ENCODE data around the gene POM121. TPM values are rescaled to one million over a fixed set of nuclear protein-coding genes. Genes with fewer than 3 reads are reported as not detected.
"Not testable (repeated sequence)": the region's sequence is repeated elsewhere in the genome, so short reads cannot be mapped to it uniquely, and the experiment has no call there.

POM121 gene
- polyA plus RNA-seq, 1 of the 3 experiments (the other 2 are of a cell fraction), result 14.0 TPM

DNA sequence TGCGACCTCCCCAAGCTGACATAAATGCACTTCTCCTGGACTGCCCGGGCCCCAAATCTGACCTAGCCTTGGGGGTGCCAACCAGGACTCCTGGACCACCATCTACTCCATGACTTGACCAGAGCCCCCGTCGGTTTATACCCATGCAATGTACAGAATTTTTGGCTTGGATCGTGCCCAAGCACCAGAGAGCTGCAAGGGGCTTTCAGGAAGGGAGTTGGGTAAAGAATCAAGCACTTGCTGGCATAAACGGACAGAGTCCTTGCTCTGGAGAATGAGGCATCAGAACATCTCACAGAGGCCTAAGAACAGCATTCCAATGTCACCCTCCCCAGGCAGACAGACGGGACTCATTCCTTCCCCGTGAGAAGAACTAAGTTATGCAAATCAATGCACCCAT is 38.2 kb downstream of the POM121 start:
- POLR2A ChIA-PET; H2AFZ ChIP-seq (ENCODE audit: low read depth); H3F3A ChIP-seq (replicated peaks; ENCODE audit: insufficient read depth); H3K4me1 ChIP-seq (ENCODE audit: control insufficient read depth in 1 of 2, insufficient read depth in 2 of 2, low read depth in 1 of 2, low read length in 1 of 2); H3K79me2 ChIP-seq (ENCODE audit: insufficient read depth); H3K27me3 ChIP-seq (ENCODE audit: insufficient read depth); DNase-seq; H3K9me3 ChIP-seq; H3K9me2 ChIP-seq; H3K4me2 ChIP-seq; H3K27ac ChIP-seq (ENCODE audit: low read depth in 2 of 2, low read length in 1 of 2); H3K36me3 ChIP-seq (replicated peaks in 1 of 2; ENCODE audit: control insufficient read depth in 1 of 2, insufficient read depth in 2 of 2, low read length in 1 of 2); CTCF ChIA-PET; H3K4me3 ChIP-seq (ENCODE audit: low read depth in 2 of 2, low read length in 1 of 2); H3K9ac ChIP-seq; H4K20me1 ChIP-seq (ENCODE audit: insufficient read depth): not testable (repeated sequence)
- WGBS (ENCODE audit: low lambda C conversion rate), result 61% methylated on average over 2 of the region's 8 CpGs

GRCh38 chr7:72965186-72965975 is 40.5 kb downstream of the POM121 start:
- H4K20me1 ChIP-seq (ENCODE audit: insufficient read depth); H3K27me3 ChIP-seq (ENCODE audit: insufficient read depth); H3K79me2 ChIP-seq (ENCODE audit: insufficient read depth); H3F3A ChIP-seq (replicated peaks; ENCODE audit: insufficient read depth); H3K9me2 ChIP-seq; POLR2A ChIA-PET; H3K4me2 ChIP-seq; H2AFZ ChIP-seq (ENCODE audit: low read depth); H3K9me3 ChIP-seq; H3K4me3 ChIP-seq (ENCODE audit: low read depth in 2 of 2, low read length in 1 of 2); H3K27ac ChIP-seq (ENCODE audit: low read depth in 2 of 2, low read length in 1 of 2); H3K4me1 ChIP-seq (ENCODE audit: control insufficient read depth in 1 of 2, insufficient read depth in 2 of 2, low read depth in 1 of 2, low read length in 1 of 2); H3K36me3 ChIP-seq (replicated peaks in 1 of 2; ENCODE audit: control insufficient read depth in 1 of 2, insufficient read depth in 2 of 2, low read length in 1 of 2); DNase-seq; CTCF ChIA-PET; H3K9ac ChIP-seq: not testable (repeated sequence)
- WGBS (ENCODE audit: low lambda C conversion rate), result no CpG with 5 or more reads among the region's 31 CpGs

DNA sequence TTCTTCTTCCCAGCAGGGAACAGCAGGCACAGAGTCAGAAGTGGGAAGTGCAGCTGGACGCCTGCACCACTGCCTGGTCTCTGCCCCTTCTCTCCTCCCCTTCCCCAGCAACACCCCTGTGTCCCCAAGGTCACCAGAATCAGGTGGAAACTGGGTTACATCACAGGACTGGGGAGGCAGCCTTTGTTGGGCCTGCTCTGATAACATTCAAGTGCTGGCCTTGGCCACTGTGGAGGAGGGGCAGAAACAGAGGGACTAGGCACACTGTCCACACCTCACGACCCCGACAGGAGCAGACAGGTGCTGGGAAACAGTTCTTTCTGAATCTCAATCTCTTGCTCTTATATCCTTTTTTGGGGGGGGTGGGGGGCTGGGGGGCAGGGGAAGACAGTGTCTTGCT is 42.0 kb downstream of the POM121 start:
- H3K36me3 ChIP-seq (replicated peaks in 1 of 2; ENCODE audit: control insufficient read depth in 1 of 2, insufficient read depth in 2 of 2, low read length in 1 of 2); H3K79me2 ChIP-seq (ENCODE audit: insufficient read depth); H3F3A ChIP-seq (replicated peaks; ENCODE audit: insufficient read depth); H3K27me3 ChIP-seq (ENCODE audit: insufficient read depth); H3K4me2 ChIP-seq; H3K4me1 ChIP-seq (ENCODE audit: control insufficient read depth in 1 of 2, insufficient read depth in 2 of 2, low read depth in 1 of 2, low read length in 1 of 2); DNase-seq; CTCF ChIA-PET; H2AFZ ChIP-seq (ENCODE audit: low read depth); H4K20me1 ChIP-seq (ENCODE audit: insufficient read depth); H3K4me3 ChIP-seq (ENCODE audit: low read depth in 2 of 2, low read length in 1 of 2); H3K9ac ChIP-seq; H3K9me3 ChIP-seq; POLR2A ChIA-PET; H3K9me2 ChIP-seq; H3K27ac ChIP-seq (ENCODE audit: low read depth in 2 of 2, low read length in 1 of 2): not testable (repeated sequence)
- 80% methylated on average over 2 of the region's 3 CpGs for WGBS (ENCODE audit: low lambda C conversion rate)

DNA sequence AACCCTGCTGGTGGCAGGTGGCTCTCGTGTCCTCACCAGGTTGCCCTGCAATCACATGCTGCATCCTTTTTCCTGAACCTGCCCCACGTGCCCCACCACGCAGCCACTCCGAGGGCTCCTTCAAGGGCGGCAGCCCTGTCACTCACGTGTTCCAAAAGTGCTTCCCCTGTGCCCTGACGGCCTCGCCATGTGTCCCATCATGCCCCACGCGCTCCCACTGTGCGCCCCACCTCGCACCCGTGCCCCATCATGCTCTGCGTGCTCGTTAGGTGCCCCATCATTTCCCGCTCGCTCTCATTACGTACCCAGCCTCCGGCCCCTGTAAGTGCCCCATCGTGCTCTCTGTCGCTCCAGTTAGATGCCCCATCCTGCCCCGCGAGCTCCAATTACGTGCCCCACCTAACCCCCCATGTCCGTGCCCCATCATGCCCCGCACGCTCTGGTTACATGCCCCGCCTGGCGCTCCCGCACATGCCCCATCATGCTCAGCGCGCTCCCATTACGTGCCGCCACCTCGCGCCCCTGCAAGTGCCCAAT is 44.2 kb downstream of the POM121 start, which contains the start of gene TRIM74:
TSS of gene TRIM74 (minus strand) at position 487 of the 537 bp plus-strand sequence. CDS start 3,309 bp downstream, outside the sequence.
- H3K4me1 ChIP-seq (ENCODE audit: control insufficient read depth in 1 of 2, insufficient read depth in 2 of 2, low read depth in 1 of 2, low read length in 1 of 2); H3K27ac ChIP-seq (ENCODE audit: low read depth in 2 of 2, low read length in 1 of 2); H3F3A ChIP-seq (replicated peaks; ENCODE audit: insufficient read depth); H3K4me3 ChIP-seq (ENCODE audit: low read depth in 2 of 2, low read length in 1 of 2); H3K9ac ChIP-seq; DNase-seq; POLR2A ChIA-PET; H3K79me2 ChIP-seq (ENCODE audit: insufficient read depth); H3K36me3 ChIP-seq (replicated peaks in 1 of 2; ENCODE audit: control insufficient read depth in 1 of 2, insufficient read depth in 2 of 2, low read length in 1 of 2); H3K27me3 ChIP-seq (ENCODE audit: insufficient read depth); H2AFZ ChIP-seq (ENCODE audit: low read depth); H3K9me3 ChIP-seq; H4K20me1 ChIP-seq (ENCODE audit: insufficient read depth); CTCF ChIA-PET; H3K4me2 ChIP-seq; H3K9me2 ChIP-seq: not testable (repeated sequence)
- WGBS (ENCODE audit: low lambda C conversion rate), result 92% methylated on average over 13 of the region's 36 CpGs

DNA sequence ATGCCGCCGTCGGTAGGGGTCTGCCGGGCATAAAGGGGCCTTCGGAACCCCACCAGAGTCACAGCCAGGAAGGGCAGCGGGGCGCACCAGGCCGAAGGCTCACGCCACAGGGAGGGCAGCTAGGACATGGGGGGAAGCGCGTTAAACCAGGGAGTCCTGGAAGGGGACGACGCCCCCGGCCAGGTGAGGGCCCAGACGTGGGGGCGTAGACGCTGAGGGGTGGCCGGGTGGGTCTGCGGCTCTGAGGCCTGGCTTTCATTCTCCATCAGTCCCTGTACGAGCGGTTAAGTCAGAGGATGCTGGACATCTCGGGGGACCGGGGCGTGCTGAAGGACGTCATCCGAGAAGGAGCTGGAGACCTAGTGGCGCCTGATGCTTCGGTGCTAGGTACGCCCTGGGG is 44.8 kb downstream of the POM121 start:
- H3K9me3 ChIP-seq; H3K27ac ChIP-seq (ENCODE audit: low read depth in 2 of 2, low read length in 1 of 2); H3K9ac ChIP-seq; CTCF ChIA-PET; H3K9me2 ChIP-seq; H3K4me1 ChIP-seq (ENCODE audit: control insufficient read depth in 1 of 2, insufficient read depth in 2 of 2, low read depth in 1 of 2, low read length in 1 of 2); DNase-seq; H3K36me3 ChIP-seq (replicated peaks in 1 of 2; ENCODE audit: control insufficient read depth in 1 of 2, insufficient read depth in 2 of 2, low read length in 1 of 2); H3F3A ChIP-seq (replicated peaks; ENCODE audit: insufficient read depth); H3K4me2 ChIP-seq; POLR2A ChIA-PET; H3K27me3 ChIP-seq (ENCODE audit: insufficient read depth); H4K20me1 ChIP-seq (ENCODE audit: insufficient read depth); H3K79me2 ChIP-seq (ENCODE audit: insufficient read depth); H3K4me3 ChIP-seq (ENCODE audit: low read depth in 2 of 2, low read length in 1 of 2); H2AFZ ChIP-seq (ENCODE audit: low read depth): not testable (repeated sequence)
- WGBS (ENCODE audit: low lambda C conversion rate), result 26% methylated on average over 5 of the region's 29 CpGs

GRCh38 chr7:72971505-72971904 is 46.6 kb downstream of the POM121 start:
- DNase-seq; H3K9me2 ChIP-seq; H3K4me3 ChIP-seq (ENCODE audit: low read depth in 2 of 2, low read length in 1 of 2); CTCF ChIA-PET; H3F3A ChIP-seq (replicated peaks; ENCODE audit: insufficient read depth); H3K27ac ChIP-seq (ENCODE audit: low read depth in 2 of 2, low read length in 1 of 2); H3K36me3 ChIP-seq (replicated peaks in 1 of 2; ENCODE audit: control insufficient read depth in 1 of 2, insufficient read depth in 2 of 2, low read length in 1 of 2); H3K9ac ChIP-seq; POLR2A ChIA-PET; H3K9me3 ChIP-seq; H2AFZ ChIP-seq (ENCODE audit: low read depth); H3K4me1 ChIP-seq (ENCODE audit: control insufficient read depth in 1 of 2, insufficient read depth in 2 of 2, low read depth in 1 of 2, low read length in 1 of 2); H3K79me2 ChIP-seq (ENCODE audit: insufficient read depth); H3K4me2 ChIP-seq; H4K20me1 ChIP-seq (ENCODE audit: insufficient read depth); H3K27me3 ChIP-seq (ENCODE audit: insufficient read depth): not testable (repeated sequence)
- no CpG with 5 or more reads among the region's 6 CpGs for WGBS (ENCODE audit: low lambda C conversion rate)
